Activated naive CD8-positive, alpha-beta T cell treated with anti-CD3 and anti-CD28 coated beads, Interleukin-2, amount 50 U/mL, for 24 hours (primary cell): ENCODE data around the gene NDUFB10.
"Not testable (repeated sequence)": the region's sequence is repeated elsewhere in the genome, so short reads cannot be mapped to it uniquely, and the experiment has no call there.

Source experiments
- ATAC-seq: fragments of 150-1000 bp; cut with Tn5 transposase; one replicate; pipeline ENCODE4 v1.10.0; 2021
- DNase-seq: peaks from one replicate; pipeline ENCODE4 v3.0.0; 2021
- H3K27ac Mint-ChIP-seq: one replicate; pipeline ENCODE4 v1.8.0; 2021; ENCODE audit warnings: mild to moderate bottlenecking, mixed read lengths
- H3K27me3 Mint-ChIP-seq: one replicate; pipeline ENCODE4 v1.8.0; 2021; ENCODE audit warnings: mixed read lengths
- H3K36me3 Mint-ChIP-seq: one replicate; pipeline ENCODE4 v1.8.0; 2021; ENCODE audit warnings: low read depth, mixed read lengths
- H3K4me1 Mint-ChIP-seq: one replicate; pipeline ENCODE4 v1.8.0; 2021; ENCODE audit warnings: mixed read lengths
- H3K4me3 Mint-ChIP-seq: one replicate; pipeline ENCODE4 v1.8.0; 2021; ENCODE audit warnings: mild to moderate bottlenecking, moderate library complexity, mixed read lengths
- H3K9me3 Mint-ChIP-seq: one replicate; pipeline ENCODE4 v1.8.0; 2021; ENCODE audit warnings: mixed read lengths

Gene NDUFB10

DNA sequence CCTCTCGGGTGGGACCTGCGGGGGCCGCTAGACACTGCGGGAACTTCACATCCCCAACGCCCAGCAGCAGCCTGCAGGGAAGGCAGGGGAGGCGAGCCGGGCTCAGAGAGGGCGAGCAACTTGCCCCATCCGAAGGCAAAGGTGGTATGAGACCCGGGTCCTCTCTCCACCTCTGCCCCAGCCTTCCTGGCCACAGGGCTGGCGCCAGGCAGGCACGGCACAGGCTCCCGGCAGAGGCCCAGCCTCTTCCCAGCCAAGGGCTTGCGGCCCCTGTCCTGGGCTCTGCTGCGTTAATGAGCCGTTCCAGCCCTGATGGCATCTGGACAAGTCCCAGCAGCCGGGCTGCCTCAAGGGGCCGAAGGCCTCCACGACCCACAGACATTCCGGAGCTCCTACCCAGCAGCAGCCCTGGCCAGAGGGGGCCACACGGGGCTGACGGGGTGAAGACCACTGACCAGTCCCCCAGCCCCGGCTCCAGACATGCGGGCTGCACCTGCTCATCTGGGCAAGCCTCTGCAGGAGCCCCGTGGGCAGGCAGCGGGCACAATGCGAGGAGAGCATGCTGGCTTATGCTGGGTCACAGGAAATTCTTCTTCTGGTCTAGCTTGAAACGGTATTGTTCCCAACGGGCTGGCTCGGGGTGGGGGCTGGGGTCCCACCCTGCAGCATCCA lies 39.9 kb upstream of the NDUFB10 start:
- no peak for ATAC-seq
- peaks cover 65% of the 10 kb centered on the region for H3K27me3 Mint-ChIP-seq

DNA sequence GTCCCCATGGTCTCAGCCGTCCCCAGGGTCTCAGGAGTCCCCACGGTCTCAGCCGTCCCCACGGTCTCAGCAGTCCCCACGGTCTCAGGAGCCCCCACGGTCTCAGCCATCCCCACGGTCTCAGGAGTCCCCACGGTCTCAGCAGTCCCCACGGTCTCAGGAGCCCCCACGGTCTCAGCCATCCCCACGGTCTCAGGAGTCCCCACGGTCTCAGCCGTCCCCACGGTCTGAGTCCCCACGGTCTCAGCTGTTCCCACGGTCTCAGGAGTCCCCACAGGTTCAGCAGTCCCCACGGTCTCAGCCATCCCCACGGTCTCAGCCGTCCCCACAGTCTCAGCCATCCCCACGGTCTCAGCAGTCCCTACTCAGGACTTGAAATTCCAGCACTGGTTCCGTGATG lies 39.2 kb upstream of the NDUFB10 start:
- H3K9me3 Mint-ChIP-seq, H3K27ac Mint-ChIP-seq, ATAC-seq, H3K36me3 Mint-ChIP-seq, H3K4me1 Mint-ChIP-seq, H3K4me3 Mint-ChIP-seq, DNase-seq: not testable (repeated sequence)
- H3K27me3 Mint-ChIP-seq = peaks cover 66% of the 10 kb centered on the region

More for the DNA sequence above, 39.9 kb upstream of the NDUFB10 start:
- no peaks in the 10 kb centered on the region for H3K9me3 Mint-ChIP-seq
- no peaks in the 10 kb centered on the region for H3K36me3 Mint-ChIP-seq
- H3K4me1 Mint-ChIP-seq = no peaks in the 10 kb centered on the region
- H3K27ac Mint-ChIP-seq = no peak overlapping the region
- no peak for DNase-seq
- H3K4me3 Mint-ChIP-seq = no peak overlapping the region

GRCh38 chr16:1920727-1921171 lies 38.6 kb upstream of the NDUFB10 start:
- H3K27me3 Mint-ChIP-seq = peaks cover 60% of the 10 kb centered on the region
- no peaks in the 10 kb centered on the region for H3K36me3 Mint-ChIP-seq
- ATAC-seq (no peak), DNase-seq (peak; percentile 25)
- H3K4me3 Mint-ChIP-seq = no peak overlapping the region
- no peaks in the 10 kb centered on the region for H3K4me1 Mint-ChIP-seq
- no peaks in the 10 kb centered on the region for H3K9me3 Mint-ChIP-seq
- no peak overlapping the region for H3K27ac Mint-ChIP-seq

- H3K4me3 Mint-ChIP-seq = no peak overlapping the region
- DNase-seq (no peak), ATAC-seq (no peak)
- no peak overlapping the region for H3K27ac Mint-ChIP-seq
- H3K36me3 Mint-ChIP-seq = no peaks in the 10 kb centered on the region
- no peaks in the 10 kb centered on the region for H3K9me3 Mint-ChIP-seq
- peaks cover 47% of the 10 kb centered on the region for H3K27me3 Mint-ChIP-seq
- no peaks in the 10 kb centered on the region for H3K4me1 Mint-ChIP-seq
These were observed 37.0 kb upstream of the NDUFB10 start for GRCh38 chr16:1922357-1922756.

DNA sequence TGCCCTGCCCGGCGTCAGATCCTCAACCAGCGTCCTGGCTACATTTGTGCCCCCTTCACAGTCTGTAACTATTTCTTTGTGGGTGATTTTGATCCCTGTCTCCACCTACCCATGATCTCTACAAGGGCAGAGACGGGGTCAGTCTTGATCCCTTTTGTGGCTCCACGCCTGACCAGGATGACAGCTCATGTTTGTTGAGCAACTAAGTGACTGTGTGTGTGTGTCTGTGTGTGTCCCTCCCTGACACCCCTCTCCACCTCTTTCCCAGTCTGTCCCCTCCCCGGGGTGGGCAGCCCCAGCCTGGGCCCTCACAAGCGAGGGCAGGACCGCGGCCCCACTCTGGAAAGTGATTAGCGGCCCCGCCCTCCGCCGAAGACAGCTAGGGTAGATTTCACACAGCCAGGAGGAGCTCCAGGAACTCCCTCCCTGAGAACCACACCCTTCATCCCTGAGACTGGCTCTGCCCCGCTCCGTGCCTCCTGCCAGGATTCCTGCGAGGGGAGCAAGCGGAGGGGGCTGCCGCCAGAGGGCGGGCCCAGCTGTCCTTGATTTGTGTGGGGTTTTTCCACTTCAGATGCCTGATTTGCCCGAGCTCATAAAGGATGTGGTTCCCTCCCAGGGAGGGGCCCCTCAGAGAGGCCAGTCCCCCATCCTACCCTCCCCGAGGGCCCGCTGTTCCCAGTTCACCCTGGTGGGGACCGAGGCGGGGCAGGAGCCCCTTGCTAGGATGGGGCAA lies 35.9 kb upstream of the NDUFB10 start:
- Mint-ChIP-seq H3K36me3 (no peaks in the 10 kb centered on the region), H3K27ac (no peak overlapping the region), H3K9me3 (no peaks in the 10 kb centered on the region), H3K27me3 (peaks cover 45% of the 10 kb centered on the region), H3K4me1 (peaks cover 2% of the 10 kb centered on the region), H3K4me3 (no peak overlapping the region)
- no peak for ATAC-seq
- peak; percentile 42 for DNase-seq

DNA sequence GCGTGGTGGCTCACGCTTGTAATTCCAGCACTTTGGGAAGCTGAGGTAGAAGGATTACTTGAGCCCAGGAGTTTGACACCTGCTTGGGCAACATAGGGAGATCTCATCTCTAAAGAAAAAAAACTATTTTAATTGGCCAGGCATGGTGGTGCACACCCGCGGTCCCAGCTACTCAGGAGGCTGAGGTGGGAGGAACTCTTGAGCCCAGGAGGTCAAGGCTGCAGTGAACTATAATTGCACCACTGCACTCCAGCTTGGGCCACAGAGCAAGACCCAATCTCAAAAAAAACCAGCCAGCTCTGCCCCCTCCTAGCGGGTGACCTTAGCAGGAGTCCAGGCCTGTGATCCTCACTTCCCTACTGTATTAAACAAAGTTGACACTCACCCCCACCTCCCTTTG lies 35.2 kb upstream of the NDUFB10 start:
- no peaks in the 10 kb centered on the region for H3K36me3 Mint-ChIP-seq
- peaks cover 3% of the 10 kb centered on the region for H3K4me1 Mint-ChIP-seq
- no peaks in the 10 kb centered on the region for H3K9me3 Mint-ChIP-seq
- H3K27me3 Mint-ChIP-seq = peaks cover 40% of the 10 kb centered on the region
- H3K4me3 Mint-ChIP-seq = no peak overlapping the region
- DNase-seq (no peak), ATAC-seq (no peak)
- no peak overlapping the region for H3K27ac Mint-ChIP-seq

GRCh38 chr16:1926271-1926670 lies 33.1 kb upstream of the NDUFB10 start:
- no peaks in the 10 kb centered on the region for H3K36me3 Mint-ChIP-seq
- ATAC-seq = no peak
- no peak overlapping the region for H3K4me3 Mint-ChIP-seq
- no peak overlapping the region for H3K27ac Mint-ChIP-seq
- DNase-seq = no peak
- peaks cover 31% of the 10 kb centered on the region for H3K27me3 Mint-ChIP-seq
- H3K9me3 Mint-ChIP-seq = no peaks in the 10 kb centered on the region
- H3K4me1 Mint-ChIP-seq = peaks cover 5% of the 10 kb centered on the region

- Mint-ChIP-seq H3K27me3 (peaks cover 11% of the 10 kb centered on the region), H3K27ac (peak overlapping the region; percentile 49), H3K4me1 (peaks cover 5% of the 10 kb centered on the region), H3K9me3 (no peaks in the 10 kb centered on the region), H3K36me3 (no peaks in the 10 kb centered on the region), H3K4me3 (peak overlapping the region; percentile 75)
- DNase-seq (peak; percentile 17), ATAC-seq (peak; percentile 9)
These were observed 30.2 kb upstream of the NDUFB10 start for GRCh38 chr16:1929105-1929504.

GRCh38 chr16:1929578-1930337 lies 29.6 kb upstream of the NDUFB10 start:
- no peaks in the 10 kb centered on the region for H3K9me3 Mint-ChIP-seq
- H3K27ac Mint-ChIP-seq = no peak overlapping the region
- H3K4me3 Mint-ChIP-seq = no peak overlapping the region
- H3K27me3 Mint-ChIP-seq = peaks cover 8% of the 10 kb centered on the region
- no peaks in the 10 kb centered on the region for H3K36me3 Mint-ChIP-seq
- ATAC-seq (peak; percentile 91), DNase-seq (peak; percentile 97)
- H3K4me1 Mint-ChIP-seq = peaks cover 5% of the 10 kb centered on the region

- DNase-seq (no peak), ATAC-seq (no peak)
- no peak overlapping the region for H3K27ac Mint-ChIP-seq
- no peaks in the 10 kb centered on the region for H3K9me3 Mint-ChIP-seq
- no peaks in the 10 kb centered on the region for H3K36me3 Mint-ChIP-seq
- H3K4me3 Mint-ChIP-seq = no peak overlapping the region
- peaks cover 5% of the 10 kb centered on the region for H3K4me1 Mint-ChIP-seq
- H3K27me3 Mint-ChIP-seq = peaks cover 8% of the 10 kb centered on the region
These were observed 29.0 kb upstream of the NDUFB10 start for GRCh38 chr16:1930338-1930720.

DNA sequence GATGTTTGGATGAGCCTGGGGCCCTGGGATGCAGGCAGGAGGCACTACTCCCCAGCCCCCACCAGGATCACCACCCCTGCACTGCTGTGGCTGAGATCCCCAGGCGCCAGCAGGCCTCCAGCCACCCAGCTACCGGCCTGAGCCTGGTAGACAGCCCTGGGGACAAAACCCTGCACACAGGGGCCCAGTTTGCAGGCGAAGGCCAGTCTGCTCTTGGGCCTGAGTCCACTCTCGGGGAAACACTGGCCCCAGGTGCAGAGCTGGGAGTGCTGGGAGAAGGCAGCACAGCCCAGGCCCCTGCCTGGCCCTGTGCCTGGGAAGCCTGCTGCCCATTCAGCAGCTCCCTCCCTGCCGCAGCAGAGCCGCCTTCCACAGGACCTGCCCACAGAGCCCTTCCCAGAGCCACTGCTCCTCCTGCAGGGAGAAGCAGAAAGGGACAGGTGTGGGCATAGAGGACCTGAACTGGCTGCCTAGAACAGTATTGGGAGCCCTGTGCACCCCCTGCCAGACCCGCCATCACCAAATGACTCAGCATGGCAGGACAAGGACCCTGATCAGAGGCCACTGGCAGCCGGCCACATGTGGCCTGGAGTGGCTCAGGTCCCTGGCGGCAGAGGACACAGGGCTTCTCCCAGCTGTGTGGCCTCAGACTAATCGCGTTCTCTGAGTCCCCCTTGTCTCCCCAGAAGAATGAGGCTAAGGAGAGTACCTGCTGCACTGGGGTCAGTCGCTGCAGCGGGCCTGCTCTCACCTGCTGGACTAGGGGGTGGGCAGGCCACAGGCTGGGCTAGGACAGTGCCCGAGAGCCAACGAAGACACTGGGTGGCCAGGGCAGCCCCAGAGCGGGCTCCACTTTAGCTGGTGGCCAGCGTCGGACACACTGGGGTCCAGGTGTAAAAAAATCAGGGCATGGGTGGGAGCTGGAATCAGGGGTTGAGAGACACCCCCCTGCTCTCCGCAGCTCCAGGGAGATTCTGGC lies 27.0 kb upstream of the NDUFB10 start:
- Mint-ChIP-seq H3K9me3 (no peaks in the 10 kb centered on the region), H3K27me3 (peaks cover 8% of the 10 kb centered on the region), H3K4me1 (peaks cover 5% of the 10 kb centered on the region), H3K27ac (no peak overlapping the region), H3K4me3 (no peak overlapping the region), H3K36me3 (no peaks in the 10 kb centered on the region)
- DNase-seq (no peak), ATAC-seq (no peak)

DNA sequence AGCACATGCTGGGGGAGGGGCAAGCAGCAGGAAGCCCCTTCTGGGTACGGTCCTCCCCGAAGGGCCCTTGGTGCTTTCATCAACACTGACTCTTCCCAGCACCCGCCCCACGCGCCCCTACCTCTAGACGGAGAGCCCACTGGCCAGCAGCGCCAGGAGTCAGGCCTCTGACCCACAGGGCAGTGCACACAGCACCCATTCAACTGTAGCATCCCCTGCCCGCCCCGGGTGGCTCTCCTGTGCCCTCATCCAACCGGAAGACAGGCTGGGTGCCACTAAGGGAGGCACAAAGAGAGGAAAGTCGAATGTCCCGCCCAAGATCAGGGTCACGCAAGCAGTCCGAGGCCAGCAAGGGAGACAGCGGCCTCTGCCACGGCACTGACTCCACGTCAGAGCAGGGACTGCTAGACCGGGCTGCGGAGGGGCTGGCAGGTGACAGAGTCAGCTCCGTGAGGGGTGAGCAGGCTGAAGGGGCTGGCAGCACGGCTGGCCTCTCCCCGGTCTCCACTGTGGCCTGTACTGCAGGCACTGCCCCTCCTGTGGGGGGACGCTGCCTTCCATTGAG lies 26.2 kb upstream of the NDUFB10 start:
- H3K36me3 Mint-ChIP-seq = peaks cover 3% of the 10 kb centered on the region
- ATAC-seq (no peak), DNase-seq (no peak)
- H3K4me3 Mint-ChIP-seq = no peak overlapping the region
- H3K9me3 Mint-ChIP-seq = no peaks in the 10 kb centered on the region
- H3K27ac Mint-ChIP-seq = no peak overlapping the region
- H3K27me3 Mint-ChIP-seq = peaks cover 8% of the 10 kb centered on the region
- H3K4me1 Mint-ChIP-seq = peaks cover 3% of the 10 kb centered on the region

- Mint-ChIP-seq H3K27ac (no peak overlapping the region), H3K36me3 (peaks cover 4% of the 10 kb centered on the region), H3K4me1 (peaks cover 8% of the 10 kb centered on the region), H3K27me3 (no peaks in the 10 kb centered on the region), H3K4me3 (no peak overlapping the region), H3K9me3 (no peaks in the 10 kb centered on the region)
- DNase-seq (no peak), ATAC-seq (no peak)
These were observed 22.3 kb upstream of the NDUFB10 start for GRCh38 chr16:1936945-1937479.
